H1 (cell line): ENCODE measurements around the gene FOXN3. TPM values are rescaled to one million over a fixed set of nuclear protein-coding genes. Genes with fewer than 3 reads are reported as not detected.

Experiments
- BRCA1 ChIP-seq: IDR thresholded peaks from 2 replicates; pipeline ENCODE4 v1.6.1; 2012; ENCODE audit warnings: low read depth, low read length, improper control_type of control experiment
- CHD7 ChIP-seq: fragments of 300-600 bp; sonication (generic); IDR thresholded peaks from 2 replicates; pipeline ENCODE4 v1.7.1; 2012; ENCODE audit warnings: low read length, moderate library complexity, mild to moderate bottlenecking, inconsistent platforms; ENCODE audit not compliant: insufficient replicate concordance
- CREB1 ChIP-seq: IDR thresholded peaks from 2 replicates; pipeline ENCODE4 v1.6.1; 2012; ENCODE audit warnings: inconsistent platforms
- E2F6 ChIP-seq: IDR thresholded peaks from 2 replicates; pipeline ENCODE4 v1.6.1; 2012; ENCODE audit warnings: inconsistent platforms
- EGR1 ChIP-seq: IDR thresholded peaks from 2 replicates; pipeline ENCODE4 v1.6.1; 2011; ENCODE audit warnings: low read depth, low read length, borderline replicate concordance
- JUND ChIP-seq: IDR thresholded peaks from 2 replicates; pipeline ENCODE4 v1.6.1; 2011; ENCODE audit warnings: mild to moderate bottlenecking, improper control_type of control experiment, low read length
- SIRT6 ChIP-seq: IDR thresholded peaks from one replicate; pipeline ENCODE4 v1.7.1; 2012; ENCODE audit warnings: low read length, inconsistent platforms
- TBP ChIP-seq: IDR thresholded peaks from 2 replicates; pipeline ENCODE4 v1.6.1; 2011; ENCODE audit warnings: low read depth, low read length, improper control_type of control experiment
- USF2 ChIP-seq: IDR thresholded peaks from 2 replicates; pipeline ENCODE4 v1.6.1; 2011; ENCODE audit warnings: low read length, improper control_type of control experiment
- polyA plus RNA-seq, 7 experiments: library from polyadenylated mRNA; depleted of rRNA in 3 of 7; stranded (reverse) in 5 of 7; unstranded in 2 of 7; fragments of >200 nt in 5 of 7; fragments of 200-250 nt in 2 of 7; gene quantifications; 1 replicate in 5 of 7; 2 replicates in 1 of 7; 4 replicates in 1 of 7; pipeline versions ENCODE4 v1.2.1 to v1.2.3, GENCODE V29; 2011 to 2013; ENCODE audit warnings: missing spikeins in 2 of 7, mixed read lengths in 2 of 7
- total RNA-seq: library from RNA; stranded (reverse); fragmentation: NEBNext Ultra II Directional; extraction: Animal tissue kit (Norgen Biotek cat#: 25700); gene quantifications from 2 replicates; pipeline ENCODE4 v1.2.1, GENCODE V29; 2021

FOXN3 gene
- total and polyA plus RNA-seq, 2 of the 8 experiments (the other 6 are each of a cell fraction or from before 2014, with no cell fraction given): 52.6 to 178 TPM

- no peak for TF ChIP-seq CHD7
- no peak for TF ChIP-seq SIRT6
- TF ChIP-seq JUND: no peak
- no peak for TF ChIP-seq CREB1
- no peak for TF ChIP-seq TBP
- TF ChIP-seq BRCA1: no peak
- TF ChIP-seq USF2: no peak
- no peak for TF ChIP-seq EGR1
- peak; percentile 53; the same call in 1 of the 2 replicates for TF ChIP-seq E2F6
Observed at GRCh38 chr14:89417465-89418225, 612 bp upstream of the FOXN3 start (continued).
